NCI-H2107 treated with DMSO at 0.1 percent for 48 hours (cell line): ENCODE measurements around the gene CAMK1D.
A peak's percentile ranks its signal among the peaks of the same experiment; 100 is the strongest.

Experiments
- DNase-seq: peaks from one replicate; lab custom pipeline; 2025; ENCODE audit not compliant: unreplicated experiment; lab: John Stamatoyannopoulos, UW

Gene CAMK1D

DNA sequence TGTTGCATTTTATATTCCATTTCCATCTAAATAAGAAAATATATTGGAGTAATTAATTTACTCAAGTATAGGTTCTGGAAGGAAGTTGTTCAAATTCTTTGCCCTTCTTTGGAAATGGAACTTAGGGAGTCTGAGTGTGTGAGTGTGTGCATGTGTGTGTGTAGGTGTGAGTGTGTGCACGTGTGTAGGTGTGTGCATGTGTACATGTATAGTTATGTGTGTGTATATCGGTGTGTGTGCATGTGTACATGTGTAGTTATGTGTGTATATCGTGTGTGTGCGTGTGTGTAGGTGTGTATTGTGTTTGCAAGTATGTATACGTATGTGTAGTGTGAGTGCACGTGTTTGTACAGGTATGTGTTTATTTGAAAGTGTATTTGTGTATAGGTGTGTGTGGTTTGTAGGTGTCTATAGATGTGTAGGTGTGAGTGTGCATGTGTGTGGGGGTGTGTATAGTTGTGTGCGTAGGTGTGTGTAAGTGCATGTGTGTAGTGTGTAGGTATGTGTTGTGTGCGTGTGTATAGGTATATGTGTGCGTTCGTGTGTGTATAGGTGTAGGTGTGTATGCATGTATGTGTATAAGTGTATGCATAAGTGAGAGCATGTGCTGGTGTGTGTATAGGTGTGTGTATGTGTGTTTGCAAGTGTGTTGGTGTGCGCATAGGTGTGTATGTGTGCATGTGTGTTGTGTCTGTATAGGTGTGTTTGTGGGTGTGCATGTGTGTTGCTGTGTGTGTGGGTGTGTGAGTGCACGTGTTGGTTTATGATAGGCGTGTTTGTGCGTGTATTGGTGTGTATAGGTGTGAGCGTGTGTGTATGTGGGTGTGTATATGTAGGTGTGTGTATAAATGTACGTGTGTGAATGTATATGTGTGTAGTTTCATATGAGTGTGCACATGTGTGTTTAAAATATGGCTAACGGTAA, 266.2 kb downstream of the CAMK1D start:
- no peak for DNase-seq

DNA sequence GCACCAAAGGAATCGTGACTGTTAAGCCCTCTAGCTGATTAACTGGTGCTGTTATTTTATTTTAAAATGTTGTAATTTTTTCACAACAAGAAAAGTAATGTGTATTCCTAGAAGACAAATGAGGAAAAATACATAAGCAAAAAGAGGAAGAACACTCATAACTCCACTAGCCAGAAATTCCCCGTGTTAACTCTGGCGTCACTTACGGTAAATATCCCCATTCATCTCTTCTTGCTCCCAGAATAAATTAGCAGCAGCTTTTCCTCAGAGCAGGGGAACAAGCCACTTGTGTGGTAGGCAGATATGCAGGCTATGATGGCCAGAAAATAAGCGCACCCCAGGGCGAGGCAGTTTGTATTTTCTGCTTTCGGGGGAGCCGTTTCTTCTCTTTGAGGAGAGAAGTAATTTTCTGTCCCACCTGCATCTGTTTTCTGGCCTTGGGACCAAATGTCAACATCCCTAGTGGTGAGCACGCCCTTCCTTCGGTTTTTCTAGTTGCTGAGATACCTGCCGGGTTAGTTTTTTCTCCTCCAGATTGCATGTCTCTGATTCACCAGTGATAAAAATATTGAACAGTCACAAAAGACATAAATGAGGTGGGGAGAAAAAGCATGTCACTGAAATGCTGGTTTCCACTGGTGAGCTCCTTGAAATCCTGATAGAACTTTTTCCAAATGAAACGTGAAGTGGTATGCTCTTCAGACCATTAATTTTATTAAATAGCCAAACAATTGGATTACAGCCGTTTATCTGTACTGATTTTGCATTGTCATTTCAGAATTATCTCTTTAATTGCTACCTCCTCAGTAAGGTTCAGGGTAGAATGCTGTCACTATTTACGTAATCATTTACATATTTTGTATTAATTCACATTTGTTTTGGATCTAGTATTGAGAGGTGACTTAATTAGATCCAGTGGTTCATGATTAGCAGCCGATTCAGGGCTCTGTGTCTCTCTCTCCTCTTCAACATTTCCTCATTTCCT, 268.1 kb downstream of the CAMK1D start:
- no peak for DNase-seq

DNA sequence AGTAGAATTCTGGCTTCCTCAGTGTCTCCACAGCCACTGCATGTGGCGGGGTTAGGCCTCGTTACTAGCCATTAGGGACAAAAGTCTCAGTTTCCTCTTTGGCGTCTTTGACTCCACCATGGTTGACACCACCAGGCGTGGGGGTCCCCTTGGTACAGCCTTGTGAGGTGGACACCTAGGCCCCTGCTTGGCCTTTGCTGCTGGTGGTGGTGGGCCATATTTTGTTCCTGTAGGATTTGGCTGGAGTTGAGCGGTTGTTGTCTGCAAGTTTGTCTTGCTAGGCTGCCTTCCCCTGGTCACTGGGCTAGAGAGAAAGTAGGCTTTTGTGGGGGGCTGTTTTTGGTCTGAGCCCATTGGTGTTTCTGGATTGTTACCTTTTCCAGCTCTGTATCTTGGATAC, 272.7 kb downstream of the CAMK1D start:
- DNase-seq: no peak

DNA sequence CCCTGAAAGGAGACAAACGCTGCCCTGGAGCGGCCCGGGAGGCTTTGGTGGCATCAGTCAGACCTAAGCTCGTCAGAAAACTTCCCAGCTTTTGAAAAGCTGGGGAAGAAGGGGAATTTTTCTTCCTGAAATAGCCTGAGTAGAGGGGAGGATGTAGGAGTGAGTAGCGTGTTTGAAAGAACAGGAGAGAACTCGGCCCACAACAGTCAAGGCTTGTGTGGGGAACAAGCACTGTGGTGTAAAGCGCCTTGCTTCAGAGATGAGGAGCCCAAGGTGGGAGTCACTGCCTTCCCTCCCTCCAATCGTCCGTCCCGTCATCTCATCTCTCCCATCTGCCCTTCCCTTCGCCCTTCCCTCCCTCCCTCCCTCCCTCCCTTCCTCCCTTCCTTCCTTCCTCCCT, 273.3 kb downstream of the CAMK1D start:
- DNase-seq: no peak

DNA sequence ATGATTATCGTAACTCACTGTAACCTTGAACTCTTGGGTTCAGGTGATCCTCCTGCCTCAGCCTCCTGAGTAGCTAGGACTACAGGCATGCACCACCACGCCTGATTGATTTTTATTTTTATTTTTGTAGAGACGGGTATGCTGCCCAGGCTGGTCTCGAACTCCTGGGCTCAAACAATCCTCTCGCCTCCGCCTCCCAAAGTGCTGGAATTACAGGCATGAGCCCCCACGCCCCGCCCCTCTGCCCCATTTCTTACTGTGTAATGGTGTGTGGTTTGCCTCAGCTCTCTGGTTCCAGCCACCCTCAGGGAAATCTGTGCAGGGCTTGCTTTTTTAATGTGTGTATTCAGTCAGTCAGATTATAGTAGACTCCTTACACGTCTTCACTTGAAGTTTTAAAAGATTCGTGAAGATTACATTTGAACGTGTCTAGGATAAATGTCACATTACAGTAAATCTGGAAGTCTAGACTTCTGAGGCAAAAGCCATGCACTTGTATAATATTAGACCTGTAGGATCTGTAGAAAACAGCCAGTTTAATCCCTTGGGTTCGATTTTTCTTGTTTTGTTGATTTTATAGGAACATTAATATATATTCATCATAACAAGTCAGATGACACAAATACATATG, 276.2 kb downstream of the CAMK1D start:
- no peak for DNase-seq

- DNase-seq: no peak
These were observed 278.8 kb downstream of the CAMK1D start for GRCh38 chr10:12628153-12628552.

DNA sequence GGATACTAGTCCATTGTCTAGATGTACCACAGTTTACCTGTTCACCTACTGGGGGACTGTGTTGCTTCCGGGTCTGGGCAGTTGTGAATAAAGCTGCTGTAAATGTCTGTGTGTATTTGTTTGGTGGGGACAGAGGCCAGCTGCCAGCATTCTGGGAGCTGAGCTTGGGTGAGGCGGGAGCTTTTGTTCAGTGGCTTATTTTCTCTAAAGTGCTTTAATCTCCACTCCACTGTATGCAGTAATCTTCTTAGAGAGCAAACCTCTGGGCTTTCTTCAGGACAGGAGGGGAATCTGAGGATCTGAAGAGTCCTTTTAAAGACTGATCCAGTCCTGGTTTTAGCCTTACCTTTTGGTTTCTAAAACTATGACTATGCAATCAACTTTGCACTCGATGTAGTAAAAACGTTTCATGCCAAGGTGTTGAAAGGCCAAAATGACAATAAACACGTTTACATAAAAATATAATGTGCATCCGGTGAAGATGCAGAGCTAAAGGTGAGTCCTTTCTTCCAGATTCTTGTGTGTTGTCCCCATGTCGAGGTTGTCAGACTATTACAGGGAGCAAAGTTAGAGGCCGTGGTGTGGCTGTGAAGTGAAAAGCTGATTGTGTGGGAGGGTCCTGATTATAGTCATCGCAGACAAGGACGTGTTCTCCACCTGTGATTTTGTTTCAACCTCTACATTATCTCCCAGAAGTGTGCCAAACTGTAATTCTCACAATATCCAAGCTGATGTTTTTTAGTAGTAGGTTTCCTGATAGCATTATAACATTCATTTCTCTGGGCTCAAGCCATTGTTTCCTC, 279.8 kb downstream of the CAMK1D start:
- DNase-seq: peak; percentile 63

DNA sequence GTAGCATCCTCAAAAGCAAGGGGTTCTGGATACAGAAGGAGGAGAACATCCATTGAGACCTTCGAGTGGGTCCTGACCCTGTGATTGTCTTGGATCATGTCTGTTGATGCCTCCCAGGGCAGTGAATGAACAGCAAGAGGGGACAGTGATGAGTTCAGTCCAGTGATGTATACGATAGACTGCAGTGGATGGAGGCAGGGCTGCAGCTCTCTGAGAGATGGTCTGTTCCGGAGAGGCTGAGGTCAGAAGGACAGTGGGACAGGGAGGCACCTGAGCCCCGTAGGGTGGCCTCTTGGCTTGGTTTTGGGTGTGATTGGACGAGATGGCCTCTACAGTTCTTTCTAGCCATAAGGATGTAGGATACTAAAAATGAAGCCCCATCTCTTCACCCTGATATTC, 280.4 kb downstream of the CAMK1D start:
- no peak for DNase-seq

DNA sequence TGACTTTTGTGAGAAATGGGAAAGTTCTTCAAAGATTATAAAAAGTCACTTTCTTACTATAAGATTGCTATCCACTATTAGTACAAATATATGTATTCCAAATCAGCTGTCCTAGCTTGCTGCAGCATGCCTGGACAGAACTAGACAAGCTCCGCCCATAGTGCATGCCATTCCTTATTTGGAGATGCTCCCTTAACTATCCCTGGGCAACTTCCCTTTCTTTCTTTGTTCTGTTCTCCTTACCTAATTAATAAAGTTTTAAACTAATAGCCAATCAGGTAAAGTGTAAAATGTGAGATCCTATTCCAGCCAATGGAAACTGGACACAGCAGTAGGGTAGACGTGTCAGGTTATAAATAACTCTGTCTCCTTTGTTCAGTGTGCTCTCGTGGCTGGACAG, 281.9 kb downstream of the CAMK1D start:
- DNase-seq: no peak

GRCh38 chr10:12631787-12632562, 282.6 kb downstream of the CAMK1D start:
- no peak for DNase-seq

DNA sequence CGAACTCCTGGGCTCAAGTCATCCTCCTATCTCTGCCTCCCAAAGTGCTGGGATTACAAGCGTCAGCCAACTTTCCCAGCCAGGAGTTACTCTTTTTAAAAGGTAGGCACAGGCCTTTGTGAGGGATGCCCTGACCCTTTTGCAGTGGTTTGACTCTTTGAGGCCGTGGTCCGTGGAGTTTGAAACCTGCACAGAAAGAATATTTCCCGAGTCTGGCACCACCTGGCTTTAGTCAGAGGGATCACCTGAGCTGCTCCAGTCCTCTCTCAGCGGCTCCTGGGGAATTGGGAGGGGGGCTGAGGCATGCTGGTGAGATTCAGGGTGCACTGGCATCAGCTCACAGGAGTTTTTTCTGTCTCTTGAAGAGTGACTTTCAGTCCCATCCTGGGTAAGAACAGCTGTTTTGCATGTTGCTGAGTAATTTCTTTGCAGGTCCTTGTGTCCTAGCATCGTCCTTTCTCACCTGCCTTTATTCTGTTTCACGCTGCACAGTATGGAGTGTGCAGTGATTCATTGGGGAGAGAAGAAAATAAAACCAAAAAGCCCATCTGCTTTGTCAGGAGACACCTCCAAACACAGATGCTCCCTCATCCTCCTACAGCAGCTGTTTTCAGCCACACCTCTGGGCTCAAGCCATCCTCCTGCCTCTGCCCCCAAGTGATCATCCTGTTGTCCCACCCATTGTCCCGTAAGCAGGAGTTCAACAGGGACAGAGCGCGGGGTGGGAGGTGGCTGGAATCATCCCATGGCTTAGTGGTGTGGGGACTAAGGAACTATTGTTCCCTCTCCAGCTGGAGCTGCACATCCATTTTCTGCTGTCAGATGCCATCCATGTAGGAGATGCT, 284.7 kb downstream of the CAMK1D start:
- no peak for DNase-seq

- DNase-seq: no peak
These were observed 285.2 kb downstream of the CAMK1D start for GRCh38 chr10:12634621-12634931.

- DNase-seq: no peak
These were observed 285.8 kb downstream of the CAMK1D start for GRCh38 chr10:12635127-12635541.

DNA sequence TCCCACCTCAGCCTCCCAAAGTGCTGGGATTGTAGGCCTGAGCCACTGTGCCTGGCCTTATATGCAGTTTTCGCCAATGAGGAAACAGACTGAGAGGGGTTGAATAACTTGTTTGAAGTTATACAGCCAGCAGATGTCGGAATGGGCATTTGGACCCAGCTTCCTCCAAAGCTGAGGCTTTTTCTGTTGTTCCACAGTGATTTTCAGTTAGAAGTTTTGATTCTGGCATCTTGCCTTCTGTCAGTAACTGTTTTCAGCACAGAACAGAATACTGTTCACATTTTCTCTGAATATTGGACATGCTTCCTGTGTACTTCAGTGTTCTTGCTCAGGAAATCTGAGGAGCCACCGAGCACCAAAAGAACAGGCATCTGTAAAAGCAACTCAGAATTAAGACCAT, 287.2 kb downstream of the CAMK1D start:
- no peak for DNase-seq

- DNase-seq: no peak
These were observed 288.3 kb downstream of the CAMK1D start for GRCh38 chr10:12637649-12638048.

DNA sequence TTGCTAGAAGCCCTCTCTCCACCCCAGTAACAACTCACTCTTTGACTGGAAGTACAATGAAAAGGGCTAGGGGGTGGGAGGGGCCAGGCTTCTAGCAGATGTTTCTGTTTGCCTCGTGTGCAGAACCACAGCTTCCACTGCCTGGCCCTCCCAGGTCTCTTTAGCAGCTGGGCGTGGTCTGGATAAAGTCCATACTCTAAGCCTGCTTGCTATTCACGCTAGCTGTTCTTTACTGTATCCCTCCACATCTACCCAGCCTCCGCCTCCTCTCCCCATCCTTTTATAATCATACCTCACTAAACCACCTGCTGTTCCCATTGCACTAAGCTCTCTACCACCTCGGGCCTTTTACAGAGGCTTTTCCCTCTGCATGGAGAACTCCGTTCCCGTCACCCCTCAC, 288.8 kb downstream of the CAMK1D start:
- DNase-seq: peak; percentile 89

DNA sequence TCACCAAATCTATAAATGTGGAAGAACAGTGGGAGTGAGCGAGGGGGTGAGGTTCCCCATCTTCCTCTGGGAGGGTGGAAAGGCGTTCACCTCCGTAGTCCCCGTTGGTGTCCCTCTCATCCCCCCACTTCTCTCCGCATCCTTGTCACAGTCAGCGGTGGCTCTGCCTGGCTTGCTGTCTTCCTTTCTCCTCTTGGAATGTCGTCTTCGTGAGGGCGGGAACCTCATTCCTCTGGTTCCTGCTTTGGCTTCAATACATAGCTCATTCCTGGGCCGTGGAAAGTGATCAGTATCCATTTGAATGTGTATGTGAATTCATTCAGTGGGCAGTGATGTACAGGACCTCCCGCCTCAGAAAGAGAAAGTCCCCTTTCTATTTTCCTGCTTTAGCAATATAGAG, 289.4 kb downstream of the CAMK1D start:
- no peak for DNase-seq

GRCh38 chr10:12639996-12640944, 290.9 kb downstream of the CAMK1D start:
- peak; percentile 53 for DNase-seq
